Osteoblast (primary cell): ENCODE data around the gene S100A3. TPM values are rescaled to one million over a fixed set of nuclear protein-coding genes. Genes with fewer than 3 reads are reported as not detected.
"Not testable (repeated sequence)": the region's sequence is repeated elsewhere in the genome, so short reads cannot be mapped to it uniquely, and the experiment has no call there.

ENCODE experiments used
- DNase-seq: peaks from one replicate; pipeline ENCODE4 v3.0.0; 2011; ENCODE audit warnings: low spot score, mixed read lengths; ENCODE audit not compliant: insufficient read length; ENCODE audit errors: missing footprints
- H2AFZ ChIP-seq: 2 replicates; pipeline ENCODE4 v1.6.0; 2011; ENCODE audit warnings: mild to moderate bottlenecking, low read length
- H3K27ac ChIP-seq: 2 replicates; pipeline ENCODE4 v1.5.1; 2011; ENCODE audit warnings: mild to moderate bottlenecking, low read depth, low read length, moderate library complexity
- H3K27me3 ChIP-seq: 2 replicates; pipeline ENCODE4 v1.6.0; 2012; ENCODE audit warnings: mild to moderate bottlenecking, control low read depth, inconsistent platforms, low read length, moderate library complexity; ENCODE audit not compliant: insufficient read depth
- H3K36me3 ChIP-seq: 2 replicates; pipeline ENCODE4 v1.5.1; 2011; ENCODE audit warnings: mild to moderate bottlenecking, low read length, control low read depth, moderate library complexity; ENCODE audit not compliant: insufficient read depth
- H3K4me1 ChIP-seq: 2 replicates; pipeline ENCODE4 v1.5.1; 2011; ENCODE audit warnings: mild to moderate bottlenecking, low read length, control low read depth, moderate library complexity; ENCODE audit not compliant: insufficient read depth
- H3K4me2 ChIP-seq: 2 replicates; pipeline ENCODE4 v1.6.0; 2011; ENCODE audit warnings: mild to moderate bottlenecking, low read length; ENCODE audit not compliant: insufficient read depth
- H3K4me3 ChIP-seq: fragments of 200-600 bp; sonication (generic); 3 replicates; pipeline ENCODE4 v1.5.1; 2012; ENCODE audit warnings: mild to moderate bottlenecking, low read length, inconsistent platforms; ENCODE audit not compliant: insufficient read depth
- H3K79me2 ChIP-seq: 2 replicates; pipeline ENCODE4 v1.6.0; 2012; ENCODE audit warnings: mild to moderate bottlenecking, low read length, control low read depth, inconsistent platforms; ENCODE audit not compliant: insufficient read depth
- H3K9me3 ChIP-seq: 2 replicates; pipeline ENCODE4 v1.5.1; 2011; ENCODE audit warnings: low read depth, low read length, control low read depth
- H4K20me1 ChIP-seq: 2 replicates; pipeline ENCODE4 v1.6.0; 2012; ENCODE audit warnings: mild to moderate bottlenecking, low read length, control low read depth; ENCODE audit not compliant: insufficient read depth
- CTCF ChIP-seq: IDR thresholded peaks from 2 replicates; pipeline ENCODE4 v1.5.1; 2011; ENCODE audit warnings: mild to moderate bottlenecking, low read depth, low read length, moderate library complexity; ENCODE audit errors: extremely low read depth
- total RNA-seq: library from RNA; depleted of rRNA; stranded (reverse); fragments of >200 nt; gene quantifications from 2 replicates; pipeline ENCODE4 v1.2.3, GENCODE V29; 2012

Gene S100A3
- total RNA-seq, 1 donor, result 7.6 TPM

GRCh38 chr1:153525088-153525728, 23.9 kb downstream of the S100A3 start:
- H3K79me2 ChIP-seq, result no peaks in the 10 kb centered on the region
- H3K4me2 ChIP-seq, result no peak overlapping the region
- no peak overlapping the region for H2AFZ ChIP-seq
- H3K4me1 ChIP-seq, result peaks cover 2% of the 10 kb centered on the region
- no peaks in the 10 kb centered on the region for H3K36me3 ChIP-seq
- no peak for DNase-seq
- H3K4me3 ChIP-seq, result no peak overlapping the region
- no peaks in the 10 kb centered on the region for H4K20me1 ChIP-seq
- H3K27ac ChIP-seq, result no peak overlapping the region
- H3K9me3 ChIP-seq, result no peaks in the 10 kb centered on the region
- TF ChIP-seq CTCF, result no peak
- no peaks in the 10 kb centered on the region for H3K27me3 ChIP-seq

GRCh38 chr1:153522353-153523048, 26.6 kb downstream of the S100A3 start:
- H3K36me3 ChIP-seq, H3K4me2 ChIP-seq, H4K20me1 ChIP-seq, H3K4me3 ChIP-seq, H2AFZ ChIP-seq, H3K27me3 ChIP-seq, H3K4me1 ChIP-seq, H3K9me3 ChIP-seq, H3K79me2 ChIP-seq, DNase-seq, H3K27ac ChIP-seq: not testable (repeated sequence)

GRCh38 chr1:153521808-153522207, 27.2 kb downstream of the S100A3 start:
- H3K9me3 ChIP-seq, H3K4me3 ChIP-seq, H3K79me2 ChIP-seq, H3K4me2 ChIP-seq, H2AFZ ChIP-seq, H4K20me1 ChIP-seq, H3K27ac ChIP-seq, H3K27me3 ChIP-seq, DNase-seq, H3K36me3 ChIP-seq, H3K4me1 ChIP-seq: not testable (repeated sequence)

GRCh38 chr1:153520818-153521476, 28.1 kb downstream of the S100A3 start:
- DNase-seq, result no peak
- H2AFZ ChIP-seq, result no peak overlapping the region
- H3K4me3 ChIP-seq, result no peak overlapping the region
- H3K27me3 ChIP-seq, result no peaks in the 10 kb centered on the region
- no peak for TF ChIP-seq CTCF
- H3K79me2 ChIP-seq, result no peaks in the 10 kb centered on the region
- no peaks in the 10 kb centered on the region for H4K20me1 ChIP-seq
- H3K27ac ChIP-seq, result no peak overlapping the region
- H3K9me3 ChIP-seq, result no peaks in the 10 kb centered on the region
- H3K4me2 ChIP-seq, result no peak overlapping the region
- H3K4me1 ChIP-seq, result no peaks in the 10 kb centered on the region
- no peaks in the 10 kb centered on the region for H3K36me3 ChIP-seq

- not testable (repeated sequence) for H3K27ac ChIP-seq
These were observed 28.8 kb downstream of the S100A3 start for GRCh38 chr1:153520137-153520691.

More at GRCh38 chr1:153520137-153520691, 28.8 kb downstream of the S100A3 start:
- H3K79me2 ChIP-seq, H3K36me3 ChIP-seq, H3K4me2 ChIP-seq, H4K20me1 ChIP-seq, H3K9me3 ChIP-seq, H2AFZ ChIP-seq, H3K27me3 ChIP-seq, DNase-seq, H3K4me3 ChIP-seq, H3K4me1 ChIP-seq: not testable (repeated sequence)
